ENCODE data around the gene KDM8.

The KDM8 gene

GRCh38 chr16:27168790-27169189, 34.5 kb upstream of the KDM8 start:
- no peak overlapping the region for H3K4me3 ChIP-seq (ENCODE audit: low read depth, low read length)
- no peak for DNase-seq (ENCODE audit: low read depth)
- TF ChIP-seq CTCF (IDR thresholded peaks at IDR 0.05; ENCODE audit: low read depth, low read length, missing control alignments) = no peak

- TF ChIP-seq CTCF (IDR thresholded peaks at IDR 0.05; ENCODE audit: low read depth, low read length, missing control alignments) = peak; percentile 22
- DNase-seq (ENCODE audit: low read depth) = no peak
- H3K4me3 ChIP-seq (ENCODE audit: low read depth, low read length) = no peak overlapping the region
Observed at GRCh38 chr16:27169511-27170071, 33.7 kb upstream of the KDM8 start.

GRCh38 chr16:27171584-27171983, 31.7 kb upstream of the KDM8 start:
- no peak overlapping the region for H3K4me3 ChIP-seq (ENCODE audit: low read depth, low read length)
- DNase-seq (ENCODE audit: low read depth) = no peak
- no peak for TF ChIP-seq CTCF (IDR thresholded peaks at IDR 0.05; ENCODE audit: low read depth, low read length, missing control alignments)

- no peak for TF ChIP-seq CTCF (IDR thresholded peaks at IDR 0.05; ENCODE audit: low read depth, low read length, missing control alignments)
- no peak for DNase-seq (ENCODE audit: low read depth)
- no peak overlapping the region for H3K4me3 ChIP-seq (ENCODE audit: low read depth, low read length)
Observed at GRCh38 chr16:27174007-27174406, 29.3 kb upstream of the KDM8 start.

- TF ChIP-seq CTCF (IDR thresholded peaks at IDR 0.05; ENCODE audit: low read depth, low read length, missing control alignments) = no peak
- H3K4me3 ChIP-seq (ENCODE audit: low read depth, low read length) = no peak overlapping the region
- no peak for DNase-seq (ENCODE audit: low read depth)
Observed at GRCh38 chr16:27174798-27175197, 28.5 kb upstream of the KDM8 start.

GRCh38 chr16:27175888-27176287, 27.4 kb upstream of the KDM8 start:
- DNase-seq (ENCODE audit: low read depth) = no peak
- TF ChIP-seq CTCF (IDR thresholded peaks at IDR 0.05; ENCODE audit: low read depth, low read length, missing control alignments) = no peak
- H3K4me3 ChIP-seq (ENCODE audit: low read depth, low read length) = no peak overlapping the region

GRCh38 chr16:27177031-27177774, 26.1 kb upstream of the KDM8 start:
- H3K4me3 ChIP-seq (ENCODE audit: low read depth, low read length) = no peak overlapping the region
- DNase-seq (ENCODE audit: low read depth) = no peak
- TF ChIP-seq CTCF (IDR thresholded peaks at IDR 0.05; ENCODE audit: low read depth, low read length, missing control alignments) = no peak

All from GM12864 (cell line).